Chondrocyte (in vitro differentiated cells): ENCODE measurements around the gene ZNF266. TPM values are rescaled to one million over a fixed set of nuclear protein-coding genes. Genes with fewer than 3 reads are reported as not detected.
A peak's percentile ranks its signal among the peaks of the same experiment; 100 is the strongest.

Experiments
- DNase-seq: peaks from one replicate; pipeline ENCODE4 v3.0.0; 2021; ENCODE audit warnings: mixed read lengths, low spot score
- H3K27ac Mint-ChIP-seq: one replicate; pipeline ENCODE4 v1.8.0; 2021; ENCODE audit warnings: mild to moderate bottlenecking, moderate library complexity, mixed read lengths; ENCODE audit not compliant: unreplicated experiment
- H3K27me3 Mint-ChIP-seq: 2 replicates; pipeline ENCODE4 v1.8.0; 2021; ENCODE audit warnings: low read depth, mixed read lengths
- H3K36me3 Mint-ChIP-seq: 2 replicates; pipeline ENCODE4 v1.8.0; 2021; ENCODE audit warnings: low read depth, mixed read lengths
- H3K4me1 Mint-ChIP-seq: 2 replicates; pipeline ENCODE4 v1.8.0; 2021; ENCODE audit warnings: low read depth, mild to moderate bottlenecking, mixed read lengths
- H3K4me3 Mint-ChIP-seq: one replicate; pipeline ENCODE4 v1.8.0; 2021; ENCODE audit warnings: mild to moderate bottlenecking, moderate library complexity, mixed read lengths; ENCODE audit not compliant: unreplicated experiment
- H3K9me3 Mint-ChIP-seq: 2 replicates; pipeline ENCODE4 v1.8.0; 2021; ENCODE audit warnings: low read depth, mixed read lengths
- CTCF ChIP-seq: fragments of 200-600 bp; sonication (generic); IDR thresholded peaks from 2 replicates; pipeline ENCODE4 v1.5.0; 2021; ENCODE audit warnings: antibody characterized with exemption, mild to moderate bottlenecking, moderate library complexity
- long read RNA-seq: library from polyadenylated mRNA; stranded (forward); transcript quantifications from one replicate; pipeline ENCODE4 v2.0.0, GENCODE V29; 2021
- total RNA-seq: library from RNA; stranded (reverse); gene quantifications from 3 replicates; pipeline ENCODE4 v1.2.1, GENCODE V29; 2021

Gene ZNF266
- total RNA-seq, result 12.7 to 21.0 TPM (median 13.0 TPM) in 3 replicates
- long read RNA-seq, partial matches to known transcripts, result 0 of 12 reads
- long read RNA-seq, other reads (novel, unspliced or antisense), result 10 of 12 reads

- Mint-ChIP-seq H3K9me3 (peaks cover 23% of the 10 kb centered on the region), H3K27ac (peak within 1 kb of the TSS; percentile 94), H3K4me1 (peaks cover 23% of the 10 kb centered on the region), H3K4me3 (peak within 1 kb of the TSS; percentile 86), H3K27me3 (no peaks in the 10 kb centered on the region), H3K36me3 (peaks cover 24% of the 10 kb centered on the region)
- peak; percentile 75 for TF ChIP-seq CTCF
- peak; percentile 92 for DNase-seq
These were observed at the start of gene ZNF266 for GRCh38 chr19:9435279-9436268. ZNF266 (minus strand) TSS chr19:9435573; CDS start chr19:9420089, 15,484 bp downstream.

GRCh38 chr19:9485140-9485539 is 49.8 kb upstream of the ZNF266 start:
- no peak for TF ChIP-seq CTCF

GRCh38 chr19:9474975-9475374 is 39.6 kb upstream of the ZNF266 start:
- TF ChIP-seq CTCF, result no peak
- Mint-ChIP-seq H3K9me3 (peaks cover 67% of the 10 kb centered on the region), H3K4me1 (no peaks in the 10 kb centered on the region), H3K36me3 (peaks cover 7% of the 10 kb centered on the region), H3K27ac (no peak overlapping the region), H3K4me3 (no peak overlapping the region), H3K27me3 (no peaks in the 10 kb centered on the region)
- no peak for DNase-seq

More at GRCh38 chr19:9485140-9485539, 49.8 kb upstream of the ZNF266 start:
- peaks cover 3% of the 10 kb centered on the region for H3K36me3 Mint-ChIP-seq
- no peak overlapping the region for H3K27ac Mint-ChIP-seq
- H3K9me3 Mint-ChIP-seq, result peaks cover 49% of the 10 kb centered on the region
- DNase-seq, result no peak
- no peak overlapping the region for H3K4me3 Mint-ChIP-seq
- H3K27me3 Mint-ChIP-seq, result no peaks in the 10 kb centered on the region
- H3K4me1 Mint-ChIP-seq, result no peaks in the 10 kb centered on the region

GRCh38 chr19:9467161-9467560 is 31.8 kb upstream of the ZNF266 start:
- H3K9me3 Mint-ChIP-seq, result peaks cover 72% of the 10 kb centered on the region

More at GRCh38 chr19:9467161-9467560, 31.8 kb upstream of the ZNF266 start:
- H3K4me1 Mint-ChIP-seq, result no peaks in the 10 kb centered on the region
- no peak for DNase-seq
- no peak overlapping the region for H3K27ac Mint-ChIP-seq
- no peak for TF ChIP-seq CTCF
- H3K36me3 Mint-ChIP-seq, result peaks cover 15% of the 10 kb centered on the region
- H3K27me3 Mint-ChIP-seq, result no peaks in the 10 kb centered on the region
- H3K4me3 Mint-ChIP-seq, result no peak overlapping the region
